GM12801 (cell line): ENCODE measurements around the gene KMT2D.

ENCODE experiments used
- TF ChIP-seq, protein P1 (sequence below): IDR thresholded peaks from one replicate; pipeline ENCODE4 v1.5.1; 2011; ENCODE audit warnings: control low read depth; ENCODE audit not compliant: insufficient read length; ENCODE audit errors: extremely low read depth

Gene KMT2D

GRCh38 chr12:49059299-49060171 lies 1.1 kb downstream of the KMT2D start:
- TF ChIP-seq, protein P1, sequence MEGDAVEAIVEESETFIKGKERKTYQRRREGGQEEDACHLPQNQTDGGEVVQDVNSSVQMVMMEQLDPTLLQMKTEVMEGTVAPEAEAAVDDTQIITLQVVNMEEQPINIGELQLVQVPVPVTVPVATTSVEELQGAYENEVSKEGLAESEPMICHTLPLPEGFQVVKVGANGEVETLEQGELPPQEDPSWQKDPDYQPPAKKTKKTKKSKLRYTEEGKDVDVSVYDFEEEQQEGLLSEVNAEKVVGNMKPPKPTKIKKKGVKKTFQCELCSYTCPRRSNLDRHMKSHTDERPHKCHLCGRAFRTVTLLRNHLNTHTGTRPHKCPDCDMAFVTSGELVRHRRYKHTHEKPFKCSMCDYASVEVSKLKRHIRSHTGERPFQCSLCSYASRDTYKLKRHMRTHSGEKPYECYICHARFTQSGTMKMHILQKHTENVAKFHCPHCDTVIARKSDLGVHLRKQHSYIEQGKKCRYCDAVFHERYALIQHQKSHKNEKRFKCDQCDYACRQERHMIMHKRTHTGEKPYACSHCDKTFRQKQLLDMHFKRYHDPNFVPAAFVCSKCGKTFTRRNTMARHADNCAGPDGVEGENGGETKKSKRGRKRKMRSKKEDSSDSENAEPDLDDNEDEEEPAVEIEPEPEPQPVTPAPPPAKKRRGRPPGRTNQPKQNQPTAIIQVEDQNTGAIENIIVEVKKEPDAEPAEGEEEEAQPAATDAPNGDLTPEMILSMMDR = no peak

GRCh38 chr12:49059045-49059298 lies 1.6 kb downstream of the KMT2D start:
- TF ChIP-seq, protein P1 = no peak

- TF ChIP-seq, protein P1 = no peak
Observed at GRCh38 chr12:49058366-49059044, 2.1 kb downstream of the KMT2D start.

DNA sequence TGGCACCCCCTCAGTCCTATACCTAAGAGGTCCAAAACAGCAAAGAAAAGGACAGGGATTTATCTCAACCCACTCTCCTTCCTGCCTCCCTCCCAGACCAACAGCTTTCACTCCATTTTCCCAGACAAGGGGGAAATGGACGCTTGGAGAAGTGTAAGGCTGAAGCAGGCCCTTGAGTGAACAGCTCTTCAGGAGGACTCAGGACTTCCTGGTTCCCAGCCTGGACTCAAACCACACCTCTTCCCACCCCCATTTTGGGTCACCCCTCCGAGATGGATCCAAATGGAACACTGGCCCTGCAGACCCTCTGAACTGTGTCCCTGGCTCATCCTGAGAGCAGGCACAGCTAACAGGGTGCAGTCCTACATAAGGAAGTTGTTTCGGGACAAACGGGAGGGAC lies 2.7 kb downstream of the KMT2D start:
- TF ChIP-seq, protein P1 = no peak

DNA sequence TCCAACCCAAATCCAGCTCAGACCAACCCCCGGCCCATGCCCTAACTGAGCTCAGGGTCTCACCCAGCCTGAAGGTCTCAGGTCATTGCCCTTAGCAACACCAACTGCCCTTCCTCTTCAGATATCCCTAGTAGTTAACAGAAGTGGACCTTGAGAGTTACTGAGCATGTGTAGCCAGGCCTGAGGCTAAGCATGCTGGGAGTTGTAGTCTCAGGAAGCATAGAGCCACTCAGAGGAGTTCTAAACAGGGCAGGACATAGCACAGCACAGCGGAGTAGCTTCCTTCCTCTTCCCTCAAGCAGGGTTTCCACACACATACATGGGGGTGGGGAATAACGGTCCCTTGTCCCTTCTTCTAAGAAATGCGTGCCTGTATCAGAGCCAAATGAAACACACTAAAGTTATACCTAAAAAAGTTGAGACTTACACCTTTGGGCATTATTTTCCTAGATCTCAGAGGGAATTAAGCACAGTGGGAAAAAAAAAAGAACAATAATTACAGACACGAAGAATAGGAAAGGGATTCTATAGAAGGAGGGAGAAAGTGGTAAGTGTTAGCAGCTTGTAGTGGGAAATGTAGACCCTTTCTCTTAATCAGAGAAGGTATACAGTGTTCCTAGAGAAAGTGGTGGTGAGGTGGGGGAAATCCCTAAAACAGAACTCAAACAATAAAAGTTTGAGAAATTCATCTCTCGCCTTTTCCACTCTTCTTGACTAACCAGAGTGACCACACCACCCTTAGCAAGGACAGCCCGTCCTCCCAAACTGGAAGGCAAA lies 4.4 kb downstream of the KMT2D start:
- TF ChIP-seq, protein P1 = no peak

DNA sequence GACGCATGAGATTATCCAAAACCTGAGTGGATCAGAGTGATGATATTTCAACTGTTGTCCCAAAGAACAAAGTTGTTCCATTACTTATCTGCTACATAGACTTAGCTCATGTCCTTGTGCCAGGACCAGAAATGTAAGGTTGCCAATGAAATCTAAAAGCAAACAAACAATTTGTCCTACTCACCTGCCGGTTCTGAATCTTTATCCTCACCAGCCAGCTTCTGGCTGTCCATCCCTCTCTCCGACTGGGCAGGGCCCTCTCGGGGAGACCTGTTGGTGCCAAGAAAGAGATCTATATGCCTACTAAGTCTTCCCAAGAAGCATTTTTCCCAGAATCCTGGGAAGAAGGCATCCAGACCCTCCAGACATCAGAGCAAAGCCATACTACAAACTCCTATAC lies 5.5 kb downstream of the KMT2D start:
- TF ChIP-seq, protein P1 = no peak

- TF ChIP-seq, protein P1 = no peak
Observed at GRCh38 chr12:49054524-49054923, 6.1 kb downstream of the KMT2D start.
